Mesenchymal stem cell (in vitro differentiated cells and primary cell): ENCODE data around the gene GTF2H4.

Source experiments
- DNase-seq: peaks from one replicate; pipeline ENCODE4 v3.0.0-alpha.2; 2013
- H2AFZ ChIP-seq: one replicate; pipeline ENCODE4 v1.6.1; 2013; ENCODE audit warnings: low read depth, mild to moderate bottlenecking, control low read depth, inconsistent platforms, low read length, moderate library complexity
- H2AK5ac ChIP-seq: 2 replicates; pipeline ENCODE4 v1.6.1; 2013; ENCODE audit warnings: low read length, moderate library complexity, mild to moderate bottlenecking, inconsistent platforms; ENCODE audit not compliant: severe bottlenecking
- H2BK120ac ChIP-seq: one replicate; pipeline ENCODE4 v1.6.1; 2013; ENCODE audit warnings: low read depth, mild to moderate bottlenecking, inconsistent platforms, low read length, moderate library complexity
- H2BK12ac ChIP-seq, 2 experiments: one replicate each; pipeline ENCODE4 v1.6.1; 2013; ENCODE audit warnings: inconsistent platforms in 2 of 2, low read length in 2 of 2, mild to moderate bottlenecking in 2 of 2, moderate library complexity in 2 of 2, control low read depth in 1 of 2
- H2BK15ac ChIP-seq: one replicate; pipeline ENCODE4 v1.6.1; 2013; ENCODE audit warnings: mild to moderate bottlenecking, low read depth, inconsistent platforms; ENCODE audit not compliant: poor library complexity, severe bottlenecking
- H2BK5ac ChIP-seq: 2 replicates; pipeline ENCODE4 v1.6.1; 2013; ENCODE audit warnings: low read depth, mild to moderate bottlenecking, low read length, control low read depth, inconsistent platforms; ENCODE audit not compliant: poor library complexity, severe bottlenecking
- H3K14ac ChIP-seq, 2 experiments: one replicate each; pipeline ENCODE4 v1.6.1; 2013; ENCODE audit warnings: inconsistent platforms in 2 of 2, low read length in 2 of 2, control low read depth in 1 of 2, mild to moderate bottlenecking in 1 of 2, moderate library complexity in 1 of 2
- H3K18ac ChIP-seq, 2 experiments: one replicate each; pipeline ENCODE4 v1.6.1; 2013; ENCODE audit warnings: inconsistent platforms in 2 of 2, low read length in 2 of 2, control low read depth in 1 of 2, low read depth in 1 of 2, mild to moderate bottlenecking in 1 of 2
- H3K23ac ChIP-seq, 2 experiments: one replicate each; pipeline ENCODE4 v1.6.1; 2013; ENCODE audit warnings: inconsistent platforms in 2 of 2, low read length in 2 of 2, mild to moderate bottlenecking in 2 of 2, moderate library complexity in 2 of 2, control low read depth in 1 of 2
- H3K27ac ChIP-seq: 2 replicates; pipeline ENCODE4 v1.5.1; 2013; ENCODE audit warnings: mild to moderate bottlenecking, moderate library complexity, low read length, control low read depth, inconsistent platforms; ENCODE audit not compliant: poor library complexity, severe bottlenecking
- H3K27me3 ChIP-seq, 2 experiments: 2 replicates each; pipeline versions ENCODE4 v1.6.1 to v1.7.0; 2013; ENCODE audit warnings: low read length in 2 of 2, mild to moderate bottlenecking in 2 of 2, moderate library complexity in 2 of 2, control low read depth in 1 of 2, inconsistent platforms in 1 of 2; ENCODE audit not compliant: control insufficient read depth in 1 of 2, insufficient read depth in 1 of 2
- H3K36me3 ChIP-seq, 2 experiments: 2 replicates each; pipeline versions ENCODE4 v1.6.1 to v1.7.0; 2013; ENCODE audit warnings: low read length in 2 of 2, control low read depth in 1 of 2, inconsistent platforms in 1 of 2, low read depth in 1 of 2, mild to moderate bottlenecking in 1 of 2; ENCODE audit not compliant: insufficient read depth in 2 of 2, control insufficient read depth in 1 of 2
- H3K4ac ChIP-seq, 2 experiments: one replicate each; pipeline ENCODE4 v1.6.1; 2013; ENCODE audit warnings: inconsistent platforms in 2 of 2, low read length in 2 of 2, mild to moderate bottlenecking in 2 of 2, moderate library complexity in 2 of 2, control low read depth in 1 of 2, low read depth in 1 of 2
- H3K4me1 ChIP-seq: 2 replicates; pipeline ENCODE4 v1.6.1; 2013; ENCODE audit warnings: low read depth, low read length, control low read depth; ENCODE audit not compliant: control insufficient read depth, insufficient read depth
- H3K4me2 ChIP-seq: 2 replicates; pipeline ENCODE4 v1.6.1; 2013; ENCODE audit warnings: low read length, mild to moderate bottlenecking, inconsistent platforms; ENCODE audit not compliant: poor library complexity, severe bottlenecking
- H3K4me3 ChIP-seq, 2 experiments: 2 replicates each; pipeline versions ENCODE4 v1.5.1 to v1.7.0; 2013; ENCODE audit warnings: low read length in 2 of 2, mild to moderate bottlenecking in 2 of 2, control low read depth in 1 of 2, low read depth in 1 of 2; ENCODE audit not compliant: insufficient read depth in 1 of 2
- H3K79me1 ChIP-seq: replicated peaks from 2 replicates; pipeline ENCODE4 v1.6.1; 2013; ENCODE audit warnings: mild to moderate bottlenecking, control low read depth, low read length, inconsistent platforms; ENCODE audit not compliant: poor library complexity, severe bottlenecking
- H3K9ac ChIP-seq: 2 replicates; pipeline ENCODE4 v1.7.0; 2013; ENCODE audit warnings: mild to moderate bottlenecking, low read length, moderate library complexity
- H3K9me3 ChIP-seq: 2 replicates; pipeline ENCODE4 v1.7.0; 2013; ENCODE audit warnings: mild to moderate bottlenecking, low read length; ENCODE audit not compliant: control insufficient read depth
- H4K8ac ChIP-seq: one replicate; pipeline ENCODE4 v1.6.1; 2013; ENCODE audit warnings: inconsistent platforms, mild to moderate bottlenecking, low read length, moderate library complexity
- H4K91ac ChIP-seq: one replicate; pipeline ENCODE4 v1.6.1; 2013; ENCODE audit warnings: mild to moderate bottlenecking, low read length, inconsistent platforms
- WGBS: methylation state at CpG from one replicate; pipeline ENCODE4 v1.1.7; 2013; ENCODE audit warnings: mixed read lengths; 5-methylcytosine and 5-hydroxymethylcytosine counted together

GTF2H4 gene

DNA sequence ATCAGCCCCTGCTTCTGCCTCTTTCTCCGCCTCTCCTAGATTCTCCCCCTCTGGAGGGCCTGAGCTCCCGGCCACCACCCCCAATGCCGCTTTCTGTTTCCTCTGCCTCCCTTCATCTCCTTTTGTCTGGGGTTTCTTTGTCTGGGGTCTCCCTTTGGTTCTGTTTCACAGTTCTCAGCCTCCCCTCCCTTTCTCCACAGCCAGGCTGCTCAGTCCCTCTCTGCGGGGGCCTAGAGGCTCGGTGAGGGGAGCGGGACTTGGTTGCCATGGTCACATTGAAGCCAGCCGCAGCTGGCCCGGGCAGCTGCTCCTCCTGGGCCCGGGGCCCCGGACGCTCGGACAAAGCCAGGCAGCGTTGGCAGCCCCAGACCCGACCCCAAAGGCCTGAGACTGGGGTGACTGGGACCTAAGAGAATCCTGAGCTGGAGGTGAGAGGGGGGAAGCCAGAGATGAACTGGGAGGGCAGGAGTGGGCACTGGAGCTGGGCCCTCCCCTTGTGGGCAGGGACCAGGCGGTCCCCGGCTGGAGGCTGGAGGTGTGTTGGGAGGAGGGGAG is 27.2 kb upstream of the GTF2H4 start:
- peak overlapping the region; percentile 92 for H2AK5ac ChIP-seq

DNA sequence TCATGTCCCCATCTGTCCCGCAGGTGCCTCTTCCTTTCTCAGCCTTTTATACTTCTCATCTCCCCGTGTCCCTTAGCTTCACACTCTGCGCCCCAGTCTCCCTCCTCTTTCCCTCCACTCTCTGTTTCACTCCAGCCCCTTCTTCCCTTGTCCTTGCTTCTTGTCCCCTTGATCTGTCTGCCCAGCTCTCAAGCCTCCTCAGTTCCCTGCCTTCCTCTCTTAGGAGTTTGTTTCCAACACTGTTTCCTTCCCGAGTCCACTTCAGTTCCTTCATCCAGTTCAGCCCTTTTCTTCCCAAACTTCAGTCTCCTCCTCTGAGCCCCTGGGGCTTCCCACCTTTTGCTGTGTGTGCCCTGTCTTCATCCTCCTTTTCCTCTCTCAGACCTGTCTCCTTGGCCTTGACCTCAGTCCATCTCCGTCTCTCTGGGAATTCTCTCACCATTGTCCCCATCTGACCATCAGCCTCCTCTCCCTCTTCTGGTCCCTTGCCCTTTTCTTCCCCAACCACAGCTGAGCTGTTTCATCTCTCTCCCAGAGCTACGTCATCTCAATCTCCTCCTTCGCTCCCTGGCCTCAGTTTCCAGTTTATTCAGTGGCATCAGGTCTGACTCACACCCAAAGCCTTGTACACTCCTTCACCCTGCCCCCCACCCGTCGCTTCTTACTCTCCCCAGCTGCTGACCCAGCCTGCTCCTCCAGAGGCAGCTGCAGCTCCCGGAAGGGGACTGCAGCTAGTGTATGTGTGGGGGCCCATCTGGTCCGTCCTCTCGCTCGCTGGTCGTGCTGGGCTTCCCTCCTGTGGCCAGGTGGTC is 26.4 kb upstream of the GTF2H4 start:
- peaks cover 47% of the 10 kb centered on the region for H3K4me1 ChIP-seq
- peak overlapping the region; percentile 54 for H4K91ac ChIP-seq
- H2BK12ac ChIP-seq: peak overlapping the region; percentile 67 to 96
- peak overlapping the region; percentile 65 for H3K4me2 ChIP-seq
- WGBS: 50% methylated on average over 13 of the region's 14 CpGs
- peaks cover 1% of the 10 kb centered on the region for H3K79me1 ChIP-seq
- no peak overlapping the region for H3K9ac ChIP-seq
- peak overlapping the region; percentile 74 for H2BK120ac ChIP-seq
- peak overlapping the region; percentile 6 to 72 for H3K18ac ChIP-seq
- peak overlapping the region in 1 of 2 experiments; percentile 18 for H3K23ac ChIP-seq
- peak overlapping the region; percentile 16 for H2AFZ ChIP-seq
- H3K9me3 ChIP-seq: no peaks in the 10 kb centered on the region
- peak overlapping the region in 1 of 2 experiments; percentile 18 for H3K14ac ChIP-seq
- no peak overlapping the region for H2BK5ac ChIP-seq
- peak overlapping the region; percentile 24 to 81 for H3K4ac ChIP-seq
- no peaks in the 10 kb centered on the region for H3K27me3 ChIP-seq
- peak overlapping the region; percentile 83 for H4K8ac ChIP-seq
- peak; percentile 64 for DNase-seq
- H3K36me3 ChIP-seq: no peaks in the 10 kb centered on the region
- peak overlapping the region; percentile 87 for H2BK15ac ChIP-seq
- peak overlapping the region; percentile 45 for H3K27ac ChIP-seq
- H2AK5ac ChIP-seq: peak overlapping the region; percentile 92
- no peak overlapping the region for H3K4me3 ChIP-seq

More for the DNA sequence above, 27.2 kb upstream of the GTF2H4 start:
- Histone ChIP-seq H3K9ac (no peak overlapping the region), H2BK120ac (peak overlapping the region; percentile 66), H2BK12ac (peak overlapping the region; percentile 45 to 76), H3K27me3 (no peaks in the 10 kb centered on the region), H3K4ac (peak overlapping the region; percentile 52 to 59), H3K36me3 (no peaks in the 10 kb centered on the region), H4K91ac (peak overlapping the region; percentile 93), H3K4me2 (peak overlapping the region; percentile 65), H3K4me3 (no peak overlapping the region), H3K23ac (peak overlapping the region in 1 of 2 experiments; percentile 37), H3K4me1 (peaks cover 43% of the 10 kb centered on the region), H3K14ac (peak overlapping the region in 1 of 2 experiments; percentile 1), H2BK5ac (no peak overlapping the region), H4K8ac (peak overlapping the region; percentile 55), H3K79me1 (peaks cover 1% of the 10 kb centered on the region), H2BK15ac (peak overlapping the region; percentile 77), H3K9me3 (no peaks in the 10 kb centered on the region), H3K18ac (peak overlapping the region in 1 of 2 experiments; percentile 43), H3K27ac (peak overlapping the region; percentile 22), H2AFZ (peak overlapping the region; percentile 31)
- no peak for DNase-seq
- 39% methylated on average over 15 of the region's 16 CpGs for WGBS

DNA sequence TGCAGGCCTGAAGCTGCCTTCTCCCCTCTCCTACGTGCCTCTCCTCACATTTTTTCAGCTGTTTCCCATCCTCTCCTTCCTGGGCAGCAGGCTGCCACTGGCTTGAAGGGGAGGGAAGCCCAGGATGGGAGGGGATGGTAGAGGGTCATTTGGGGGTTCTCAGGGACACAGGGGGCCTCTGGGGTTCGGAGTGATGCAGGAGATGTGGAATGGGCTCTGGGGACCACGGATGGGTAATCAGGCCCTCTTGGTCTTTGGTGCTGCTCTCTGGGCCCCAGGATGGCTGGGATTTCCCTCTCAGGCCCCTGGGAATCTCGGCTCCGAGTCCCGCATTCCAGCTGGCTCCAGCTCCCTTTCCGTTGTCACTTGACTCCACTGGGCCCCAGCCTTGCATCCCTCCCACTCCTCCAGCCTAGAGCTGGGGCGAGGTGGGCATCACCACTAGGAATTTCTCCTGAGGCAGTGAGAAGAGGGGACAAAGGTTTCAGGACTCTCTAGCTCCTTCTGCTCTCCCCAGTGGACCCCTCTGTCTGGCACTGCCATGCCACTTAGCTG is 25.7 kb upstream of the GTF2H4 start:
- H2BK5ac ChIP-seq: no peak overlapping the region
- peak overlapping the region; percentile 84 for H2AK5ac ChIP-seq
- H3K79me1 ChIP-seq: peaks cover 1% of the 10 kb centered on the region
- peak overlapping the region; percentile 91 to 96 for H2BK12ac ChIP-seq
- WGBS: 35% methylated on average over 6 of the region's 8 CpGs
- H3K36me3 ChIP-seq: no peaks in the 10 kb centered on the region
- H2BK120ac ChIP-seq: no peak overlapping the region
- H4K91ac ChIP-seq: peak overlapping the region; percentile 85
- no peak overlapping the region for H3K9ac ChIP-seq
- peak overlapping the region; percentile 75 to 82 for H3K4ac ChIP-seq
- peak overlapping the region; percentile 87 for H2BK15ac ChIP-seq
- H3K4me2 ChIP-seq: no peak overlapping the region
- H3K9me3 ChIP-seq: no peaks in the 10 kb centered on the region
- peak overlapping the region; percentile 16 for H2AFZ ChIP-seq
- peaks cover 49% of the 10 kb centered on the region for H3K4me1 ChIP-seq
- H3K23ac ChIP-seq: no peak overlapping the region
- H3K4me3 ChIP-seq: no peak overlapping the region
- no peaks in the 10 kb centered on the region for H3K27me3 ChIP-seq
- H3K18ac ChIP-seq: peak overlapping the region; percentile 6 to 72
- H3K14ac ChIP-seq: peak overlapping the region in 1 of 2 experiments; percentile 12
- peak; percentile 46 for DNase-seq
- peak overlapping the region; percentile 67 for H4K8ac ChIP-seq
- H3K27ac ChIP-seq: peak overlapping the region; percentile 45
